SK-N-SH (cell line): ENCODE results near the gene C6orf141. TPM values are rescaled to one million over a fixed set of nuclear protein-coding genes. Genes with fewer than 3 reads are reported as not detected.

Experiments used
- CTCF ChIA-PET: fragments of 300-600, 350-600 bp; formaldehyde crosslinking; extraction: SDS; loops from one replicate; lab custom pipeline; 2021; lab: Yijun Ruan, JAX
- POLR2A ChIA-PET: fragments of 350-600 bp; sonication (Branson Sonifier 250); formaldehyde crosslinking; extraction: SDS; loops from one replicate; lab custom pipeline; 2020; ENCODE audit warnings: antibody characterized with exemption, inconsistent platforms; lab: Yijun Ruan, JAX
- DNase-seq: peaks from one replicate; pipeline ENCODE4 v3.0.0; 2012
- H2AFZ ChIP-seq: fragments of 200-600 bp; sonication (generic); 2 replicates; pipeline ENCODE4 v1.8.1; 2016; ENCODE audit warnings: antibody characterized with exemption, mild to moderate bottlenecking, low read depth
- H3F3A ChIP-seq: fragments of 200-600 bp; sonication (generic); replicated peaks from 2 replicates; pipeline ENCODE3; 2016; ENCODE audit warnings: antibody characterized with exemption, mild to moderate bottlenecking; ENCODE audit not compliant: insufficient read depth
- H3K27ac ChIP-seq, 2 experiments: fragments of 200-500 bp in 1 of 2; fragments of 200-600 bp in 1 of 2; sonication (Bioruptor generic) in 1 of 2; sonication (generic), shearing (Covaris generic) in 1 of 2; 2 replicates each; pipeline versions ENCODE4 v1.5.1 to v1.6.1; 2014 to 2016; ENCODE audit warnings: low read depth in 2 of 2, inconsistent platforms in 1 of 2, low read length in 1 of 2, mild to moderate bottlenecking in 1 of 2, mixed read lengths in 1 of 2
- H3K27me3 ChIP-seq: fragments of 200-600 bp; sonication (generic), shearing (Covaris generic); 2 replicates; pipeline ENCODE4 v1.6.1; 2016; ENCODE audit warnings: mixed run types; ENCODE audit not compliant: insufficient read depth
- H3K36me3 ChIP-seq, 2 experiments: fragments of 200-500 bp in 1 of 2; fragments of 200-600 bp in 1 of 2; sonication (Bioruptor generic) in 1 of 2; sonication (generic) in 1 of 2; replicated peaks in 1 of 2; 2 replicates each; pipeline versions ENCODE3 to v1.5.1; 2014 to 2016; ENCODE audit warnings: low read length in 1 of 2, mild to moderate bottlenecking in 1 of 2; ENCODE audit not compliant: insufficient read depth in 2 of 2, control insufficient read depth in 1 of 2
- H3K4me1 ChIP-seq, 2 experiments: fragments of 200-500 bp in 1 of 2; fragments of 200-600 bp in 1 of 2; sonication (Bioruptor generic) in 1 of 2; sonication (generic), shearing (Covaris generic) in 1 of 2; 2 replicates each; pipeline versions ENCODE4 v1.5.1 to v1.6.1; 2014 to 2016; ENCODE audit warnings: low read depth in 1 of 2, low read length in 1 of 2, mixed run types in 1 of 2; ENCODE audit not compliant: insufficient read depth in 2 of 2, control insufficient read depth in 1 of 2
- H3K4me2 ChIP-seq: fragments of 200-600 bp; sonication (generic), shearing (Covaris generic); 2 replicates; pipeline ENCODE4 v1.6.1; 2017; ENCODE audit warnings: mixed run types
- H3K4me3 ChIP-seq, 2 experiments: fragments of 200-500 bp in 1 of 2; fragments of 200-600 bp in 1 of 2; sonication (Bioruptor generic) in 1 of 2; sonication (generic), shearing (Covaris generic) in 1 of 2; 2 replicates each; pipeline versions ENCODE4 v1.5.1 to v1.8.1; 2014 to 2016; ENCODE audit warnings: low read depth in 2 of 2, inconsistent platforms in 1 of 2, low read length in 1 of 2, mild to moderate bottlenecking in 1 of 2, mixed read lengths in 1 of 2, moderate library complexity in 1 of 2
- H3K79me2 ChIP-seq: fragments of 200-600 bp; sonication (generic); 2 replicates; pipeline ENCODE4 v1.8.1; 2017; ENCODE audit warnings: mild to moderate bottlenecking; ENCODE audit not compliant: insufficient read depth
- H3K9ac ChIP-seq: fragments of 200-600 bp; sonication (generic); 2 replicates; pipeline ENCODE4 v1.6.1; 2017; ENCODE audit warnings: mixed run types
- H3K9me2 ChIP-seq: fragments of 200-600 bp; sonication (generic); 2 replicates; pipeline ENCODE4 v1.6.1; 2017; ENCODE audit warnings: mixed run types
- H3K9me3 ChIP-seq: fragments of 200-600 bp; sonication (generic); 2 replicates; pipeline ENCODE4 v1.6.1; 2017; ENCODE audit warnings: mixed run types, mild to moderate bottlenecking, moderate library complexity
- H4K20me1 ChIP-seq: fragments of 200-600 bp; sonication (generic); 2 replicates; pipeline ENCODE4 v1.6.1; 2017; ENCODE audit warnings: mild to moderate bottlenecking, mixed run types; ENCODE audit not compliant: insufficient read depth
- EZH2phosphoT487 ChIP-seq: fragments of 200-600 bp; sonication (generic); IDR thresholded peaks from 2 replicates; pipeline ENCODE4 v1.6.1; 2017; ENCODE audit warnings: low read depth, mixed run types, mild to moderate bottlenecking, antibody characterized with exemption, moderate library complexity, borderline replicate concordance
- MEF2A ChIP-seq: IDR thresholded peaks from 2 replicates; pipeline ENCODE4 v1.4.0; 2012; ENCODE audit warnings: low read depth, borderline replicate concordance
- MXI1 ChIP-seq: IDR thresholded peaks from 2 replicates; pipeline ENCODE4 v1.6.1; 2012; ENCODE audit warnings: mild to moderate bottlenecking, low read depth, low read length, improper control_type of control experiment
- RFX5 ChIP-seq: IDR thresholded peaks from 2 replicates; pipeline ENCODE4 v1.6.1; 2012; ENCODE audit warnings: mild to moderate bottlenecking, improper control_type of control experiment, low read length
- SIN3A ChIP-seq: IDR thresholded peaks from 2 replicates; pipeline ENCODE4 v1.6.1; 2012; ENCODE audit warnings: low read depth, mild to moderate bottlenecking, low read length, moderate library complexity, borderline replicate concordance
- USF1 ChIP-seq: IDR thresholded peaks from 2 replicates; pipeline ENCODE4 v1.4.0; 2012; ENCODE audit warnings: low read depth, borderline replicate concordance
- YY1 ChIP-seq: IDR thresholded peaks from 2 replicates; pipeline ENCODE4 v1.4.0; 2012; ENCODE audit warnings: low read depth, mild to moderate bottlenecking
- WGBS: methylation state at CpG from one replicate; pipeline ENCODE4 v1.1.6; 2017; ENCODE audit warnings: low lambda C conversion rate; 5-methylcytosine and 5-hydroxymethylcytosine counted together
- polyA plus RNA-seq, 3 experiments: library from polyadenylated mRNA; depleted of rRNA; stranded (reverse); fragments of >200 nt; gene quantifications; 2 replicates each; pipeline ENCODE4 v1.2.3, GENCODE V29; 2012
- TF ChIP-seq, protein P1 (sequence below): fragments of 150-350 bp; IDR thresholded peaks from 2 replicates; pipeline ENCODE4 v1.6.1; 2017; ENCODE audit warnings: antibody characterized with exemption, low read length, low read depth, borderline replicate concordance
- TF ChIP-seq, protein P2 (sequence below): IDR thresholded peaks from 2 replicates; pipeline ENCODE4 v1.6.1; 2012; ENCODE audit warnings: mild to moderate bottlenecking, low read depth, low read length, moderate library complexity

C6orf141 gene
- polyA plus RNA-seq, 1 of the 3 experiments (the other 2 are of a cell fraction) = not detected

DNA sequence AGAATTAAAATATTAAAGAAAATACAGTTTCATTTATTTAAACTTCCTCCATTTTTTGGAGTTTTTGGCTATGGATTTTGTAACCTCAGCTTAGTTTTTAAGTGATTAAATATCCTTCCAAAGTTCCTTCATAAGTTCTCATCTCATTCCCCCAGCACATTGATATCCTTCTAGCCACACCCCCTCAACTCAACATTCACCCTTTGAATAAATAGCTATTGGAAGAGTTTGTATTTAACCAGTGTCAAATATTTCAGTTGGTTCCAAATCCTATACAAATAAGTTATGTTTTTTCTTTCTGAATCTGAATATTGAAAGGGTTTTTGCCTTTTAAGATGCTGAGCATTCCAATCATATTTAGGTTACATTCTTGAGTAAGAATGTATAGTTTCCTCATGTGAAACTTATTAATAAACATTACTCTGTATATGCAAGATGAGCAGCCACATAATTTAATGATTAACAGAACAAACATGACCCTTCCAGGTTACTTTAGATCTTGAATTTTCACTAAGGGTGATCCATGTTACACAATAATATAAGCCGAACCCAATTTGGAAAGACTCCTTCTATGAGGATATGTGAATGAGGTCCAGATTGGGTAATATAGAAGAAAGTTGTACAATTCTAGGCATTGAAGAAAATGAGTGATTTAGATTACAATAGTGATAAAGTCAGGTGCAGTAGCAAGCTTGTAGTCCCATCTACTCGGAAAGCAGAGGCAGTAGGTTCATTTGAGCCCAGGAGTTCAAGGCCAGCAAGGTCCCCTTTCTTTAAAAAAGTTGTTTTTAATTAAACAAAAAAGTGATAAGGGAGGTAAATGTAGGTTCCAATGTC is 37.1 kb upstream of the C6orf141 start:
- ChIA-PET POLR2A (no interaction called here), CTCF (interaction anchor here (1.0 to 1.3 kb wide), 3 partner anchors 9 to 19 kb away, joined by 4 read pairs; no protein-coding TSS in a partner anchor)
- Histone ChIP-seq H4K20me1 (no peaks in the 10 kb centered on the region), H3K9me3 (no peaks in the 10 kb centered on the region), H3K27ac (no peak overlapping the region), H3K9me2 (no peaks in the 10 kb centered on the region), H3K9ac (no peak overlapping the region), H3K79me2 (no peaks in the 10 kb centered on the region), H3K4me2 (no peak overlapping the region), H3F3A (no peaks in the 10 kb centered on the region), H3K4me3 (no peak overlapping the region), H3K27me3 (no peaks in the 10 kb centered on the region), H3K4me1 (no peaks in the 10 kb centered on the region), H3K36me3 (no peaks in the 10 kb centered on the region), H2AFZ (no peak overlapping the region)
- 9% methylated on average over 2 of the region's 2 CpGs for WGBS
- DNase-seq = no peak
- TF ChIP-seq YY1 (no peak), EZH2phosphoT487 (no peak), RFX5 (no peak), SIN3A (no peak), MEF2A (no peak)
- TF ChIP-seq, protein P1, sequence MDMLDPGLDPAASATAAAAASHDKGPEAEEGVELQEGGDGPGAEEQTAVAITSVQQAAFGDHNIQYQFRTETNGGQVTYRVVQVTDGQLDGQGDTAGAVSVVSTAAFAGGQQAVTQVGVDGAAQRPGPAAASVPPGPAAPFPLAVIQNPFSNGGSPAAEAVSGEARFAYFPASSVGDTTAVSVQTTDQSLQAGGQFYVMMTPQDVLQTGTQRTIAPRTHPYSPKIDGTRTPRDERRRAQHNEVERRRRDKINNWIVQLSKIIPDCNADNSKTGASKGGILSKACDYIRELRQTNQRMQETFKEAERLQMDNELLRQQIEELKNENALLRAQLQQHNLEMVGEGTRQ = no peak
- TF ChIP-seq, protein P2, sequence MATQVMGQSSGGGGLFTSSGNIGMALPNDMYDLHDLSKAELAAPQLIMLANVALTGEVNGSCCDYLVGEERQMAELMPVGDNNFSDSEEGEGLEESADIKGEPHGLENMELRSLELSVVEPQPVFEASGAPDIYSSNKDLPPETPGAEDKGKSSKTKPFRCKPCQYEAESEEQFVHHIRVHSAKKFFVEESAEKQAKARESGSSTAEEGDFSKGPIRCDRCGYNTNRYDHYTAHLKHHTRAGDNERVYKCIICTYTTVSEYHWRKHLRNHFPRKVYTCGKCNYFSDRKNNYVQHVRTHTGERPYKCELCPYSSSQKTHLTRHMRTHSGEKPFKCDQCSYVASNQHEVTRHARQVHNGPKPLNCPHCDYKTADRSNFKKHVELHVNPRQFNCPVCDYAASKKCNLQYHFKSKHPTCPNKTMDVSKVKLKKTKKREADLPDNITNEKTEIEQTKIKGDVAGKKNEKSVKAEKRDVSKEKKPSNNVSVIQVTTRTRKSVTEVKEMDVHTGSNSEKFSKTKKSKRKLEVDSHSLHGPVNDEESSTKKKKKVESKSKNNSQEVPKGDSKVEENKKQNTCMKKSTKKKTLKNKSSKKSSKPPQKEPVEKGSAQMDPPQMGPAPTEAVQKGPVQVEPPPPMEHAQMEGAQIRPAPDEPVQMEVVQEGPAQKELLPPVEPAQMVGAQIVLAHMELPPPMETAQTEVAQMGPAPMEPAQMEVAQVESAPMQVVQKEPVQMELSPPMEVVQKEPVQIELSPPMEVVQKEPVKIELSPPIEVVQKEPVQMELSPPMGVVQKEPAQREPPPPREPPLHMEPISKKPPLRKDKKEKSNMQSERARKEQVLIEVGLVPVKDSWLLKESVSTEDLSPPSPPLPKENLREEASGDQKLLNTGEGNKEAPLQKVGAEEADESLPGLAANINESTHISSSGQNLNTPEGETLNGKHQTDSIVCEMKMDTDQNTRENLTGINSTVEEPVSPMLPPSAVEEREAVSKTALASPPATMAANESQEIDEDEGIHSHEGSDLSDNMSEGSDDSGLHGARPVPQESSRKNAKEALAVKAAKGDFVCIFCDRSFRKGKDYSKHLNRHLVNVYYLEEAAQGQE = no peak

DNA sequence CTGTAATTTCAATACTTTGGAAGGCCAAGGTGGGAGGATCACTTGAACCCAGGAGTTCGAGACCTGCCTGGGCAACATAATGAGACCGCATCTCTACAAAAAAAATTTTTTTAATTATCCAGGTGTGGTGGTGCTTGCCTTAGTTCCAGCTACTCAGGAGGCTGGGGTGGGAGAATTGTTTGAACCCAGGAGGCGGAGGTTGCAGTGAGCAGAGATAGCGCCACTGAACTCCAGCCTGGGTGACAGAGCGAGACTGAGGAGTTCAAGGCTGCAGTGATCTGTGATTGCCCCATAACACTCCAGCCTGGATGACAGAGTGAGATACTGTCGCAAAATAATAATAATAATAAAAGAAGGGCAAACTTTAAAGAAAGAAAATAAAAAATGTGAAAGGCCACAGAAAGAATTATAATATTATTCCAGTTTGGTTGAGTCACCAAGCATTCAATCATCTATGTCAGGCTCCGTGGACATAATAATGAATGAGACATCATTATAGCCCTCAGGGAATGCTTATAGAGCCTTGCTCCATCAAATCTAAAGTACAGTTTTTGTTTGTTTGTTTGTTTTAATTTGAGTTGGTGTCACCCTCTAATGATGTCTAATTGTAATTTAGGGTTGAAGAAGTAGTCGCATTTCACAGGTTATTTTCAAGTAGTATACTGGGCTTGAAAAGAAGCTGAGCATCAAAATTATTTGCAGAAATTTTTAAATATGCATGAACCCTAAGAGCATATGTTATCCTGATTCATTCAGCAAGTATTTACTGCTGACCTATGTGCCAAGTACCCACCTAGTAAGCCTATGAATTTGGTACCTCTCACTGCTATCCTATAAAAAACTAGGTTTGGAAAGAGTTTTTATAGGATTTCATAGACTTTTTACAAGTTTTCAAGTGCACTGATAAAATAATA is 35.6 kb upstream of the C6orf141 start:
- no peak overlapping the region for H3K9ac ChIP-seq
- no peak overlapping the region for H3K27ac ChIP-seq
- no peak overlapping the region for H3K4me3 ChIP-seq
- H3K27me3 ChIP-seq = no peaks in the 10 kb centered on the region
- ChIA-PET POLR2A (no interaction called here), CTCF (interaction anchor here (1.0 to 1.2 kb wide), 2 partner anchors 10 to 18 kb away, joined by 4 read pairs; no protein-coding TSS in a partner anchor)
- no peaks in the 10 kb centered on the region for H4K20me1 ChIP-seq
- H3K4me1 ChIP-seq = no peaks in the 10 kb centered on the region
- no peaks in the 10 kb centered on the region for H3K9me2 ChIP-seq
- H3K9me3 ChIP-seq = no peaks in the 10 kb centered on the region
- H3K36me3 ChIP-seq = no peaks in the 10 kb centered on the region
- no peaks in the 10 kb centered on the region for H3K79me2 ChIP-seq
- no peak for DNase-seq
- no peaks in the 10 kb centered on the region for H3F3A ChIP-seq
- H3K4me2 ChIP-seq = no peak overlapping the region
- no peak for TF ChIP-seq MXI1
- TF ChIP-seq USF1 = no peak
- H2AFZ ChIP-seq = no peak overlapping the region
- WGBS = 25% methylated on average over 8 of the region's 8 CpGs
